ENCODE measurements around the gene FSD1.
"Not testable (repeated sequence)": the region's sequence is repeated elsewhere in the genome, so short reads cannot be mapped to it uniquely, and the experiment has no call there.

The FSD1 gene

DNA sequence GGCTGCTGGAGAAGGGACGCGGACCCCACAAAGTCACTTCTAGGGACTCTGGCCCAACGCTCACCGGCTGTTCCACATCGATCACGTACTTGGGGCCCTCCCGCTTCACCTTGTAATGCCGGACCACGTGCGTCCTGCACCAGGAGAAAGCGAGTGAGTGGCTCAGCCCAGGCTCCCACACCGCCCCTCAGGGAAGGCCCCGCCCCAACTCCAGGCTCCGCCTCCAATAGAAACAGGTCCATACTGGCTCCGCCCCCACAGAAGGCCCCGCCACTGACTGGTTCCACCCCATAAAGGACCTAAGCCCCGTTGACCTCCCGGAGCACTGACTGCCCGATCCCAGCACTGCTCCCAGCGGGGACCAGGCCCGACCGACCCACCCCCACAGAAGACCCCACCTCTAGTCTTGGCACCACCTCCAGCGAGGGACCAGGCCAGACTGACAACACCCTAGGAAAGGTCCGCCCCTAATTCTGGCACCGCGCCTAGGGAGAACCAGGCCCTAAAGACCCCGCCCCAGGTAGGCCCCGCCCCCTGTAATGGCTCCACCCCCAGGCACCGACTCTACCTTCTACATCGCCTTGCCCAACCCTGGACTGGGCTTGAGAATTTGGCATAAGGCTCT lies 23.0 kb downstream of the FSD1 start:
- H3K4me1 ChIP-seq (ENCODE audit: insufficient read depth, low read length, poor library complexity, severe bottlenecking): no peaks in the 10 kb centered on the region
- H3K4me3 ChIP-seq (ENCODE audit: low read length, poor library complexity, severe bottlenecking): no peak overlapping the region
- no peaks in the 10 kb centered on the region for H3K9me3 ChIP-seq (ENCODE audit: insufficient read depth, low read depth, low read length)
- H2AFZ ChIP-seq (ENCODE audit: low read length): no peak overlapping the region
- H3K36me3 ChIP-seq (ENCODE audit: insufficient read depth, low read length): no peaks in the 10 kb centered on the region
- H3K79me2 ChIP-seq (ENCODE audit: insufficient read depth, low read length): no peaks in the 10 kb centered on the region
- H3K4me2 ChIP-seq (ENCODE audit: low read depth, low read length, poor library complexity, severe bottlenecking): no peak overlapping the region
- no peaks in the 10 kb centered on the region for H3F3A ChIP-seq (ENCODE audit: low read depth)
- H3K9me2 ChIP-seq (replicated peaks; ENCODE audit: low read depth, low read length): no peaks in the 10 kb centered on the region
- no peak overlapping the region for H3K9ac ChIP-seq (ENCODE audit: low read depth, low read length, poor library complexity, severe bottlenecking)
- no peak for TF ChIP-seq EZH2phosphoT487 (IDR thresholded peaks at IDR 0.05; ENCODE audit: borderline replicate concordance)
- no peak for TF ChIP-seq CTCF (conservative IDR thresholded peaks at IDR 0.05; ENCODE audit: low read length)
- no peaks in the 10 kb centered on the region for H4K20me1 ChIP-seq (ENCODE audit: insufficient read depth, low read length, poor library complexity, severe bottlenecking)
- no peaks in the 10 kb centered on the region for H3K27me3 ChIP-seq (ENCODE audit: insufficient read depth, low read length, poor library complexity, severe bottlenecking)

DNA sequence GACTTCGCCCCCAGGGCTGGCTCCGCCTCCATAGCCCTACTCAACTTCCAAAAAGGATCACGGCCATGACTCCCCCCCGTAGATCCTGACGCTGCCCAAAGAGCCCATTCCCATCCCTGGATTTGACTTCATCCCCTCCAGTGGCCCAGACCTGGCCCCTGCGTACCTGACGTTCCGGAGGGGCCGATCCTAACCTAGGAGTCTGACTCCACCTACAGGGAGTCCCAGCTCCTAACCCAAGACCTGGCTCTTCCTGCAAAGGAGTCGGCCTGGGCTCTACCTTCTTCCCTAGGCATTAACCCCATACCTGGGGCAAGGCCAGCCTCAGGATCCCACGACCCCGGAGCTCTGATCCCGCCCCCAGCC lies 23.5 kb downstream of the FSD1 start:
- no peaks in the 10 kb centered on the region for H3K4me1 ChIP-seq (ENCODE audit: insufficient read depth, low read length, poor library complexity, severe bottlenecking)
- H3K9ac ChIP-seq (ENCODE audit: low read depth, low read length, poor library complexity, severe bottlenecking): no peak overlapping the region
- no peaks in the 10 kb centered on the region for H3K9me2 ChIP-seq (replicated peaks; ENCODE audit: low read depth, low read length)
- no peak overlapping the region for H3K4me3 ChIP-seq (ENCODE audit: low read length, poor library complexity, severe bottlenecking)
- no peaks in the 10 kb centered on the region for H4K20me1 ChIP-seq (ENCODE audit: insufficient read depth, low read length, poor library complexity, severe bottlenecking)
- no peaks in the 10 kb centered on the region for H3K79me2 ChIP-seq (ENCODE audit: insufficient read depth, low read length)
- no peak overlapping the region for H3K4me2 ChIP-seq (ENCODE audit: low read depth, low read length, poor library complexity, severe bottlenecking)
- H2AFZ ChIP-seq (ENCODE audit: low read length): no peak overlapping the region
- TF ChIP-seq CTCF (conservative IDR thresholded peaks at IDR 0.05; ENCODE audit: low read length): no peak
- no peak for TF ChIP-seq EZH2phosphoT487 (IDR thresholded peaks at IDR 0.05; ENCODE audit: borderline replicate concordance)
- H3K9me3 ChIP-seq (ENCODE audit: insufficient read depth, low read depth, low read length): no peaks in the 10 kb centered on the region
- no peaks in the 10 kb centered on the region for H3K36me3 ChIP-seq (ENCODE audit: insufficient read depth, low read length)
- no peaks in the 10 kb centered on the region for H3K27me3 ChIP-seq (ENCODE audit: insufficient read depth, low read length, poor library complexity, severe bottlenecking)
- no peaks in the 10 kb centered on the region for H3F3A ChIP-seq (ENCODE audit: low read depth)

DNA sequence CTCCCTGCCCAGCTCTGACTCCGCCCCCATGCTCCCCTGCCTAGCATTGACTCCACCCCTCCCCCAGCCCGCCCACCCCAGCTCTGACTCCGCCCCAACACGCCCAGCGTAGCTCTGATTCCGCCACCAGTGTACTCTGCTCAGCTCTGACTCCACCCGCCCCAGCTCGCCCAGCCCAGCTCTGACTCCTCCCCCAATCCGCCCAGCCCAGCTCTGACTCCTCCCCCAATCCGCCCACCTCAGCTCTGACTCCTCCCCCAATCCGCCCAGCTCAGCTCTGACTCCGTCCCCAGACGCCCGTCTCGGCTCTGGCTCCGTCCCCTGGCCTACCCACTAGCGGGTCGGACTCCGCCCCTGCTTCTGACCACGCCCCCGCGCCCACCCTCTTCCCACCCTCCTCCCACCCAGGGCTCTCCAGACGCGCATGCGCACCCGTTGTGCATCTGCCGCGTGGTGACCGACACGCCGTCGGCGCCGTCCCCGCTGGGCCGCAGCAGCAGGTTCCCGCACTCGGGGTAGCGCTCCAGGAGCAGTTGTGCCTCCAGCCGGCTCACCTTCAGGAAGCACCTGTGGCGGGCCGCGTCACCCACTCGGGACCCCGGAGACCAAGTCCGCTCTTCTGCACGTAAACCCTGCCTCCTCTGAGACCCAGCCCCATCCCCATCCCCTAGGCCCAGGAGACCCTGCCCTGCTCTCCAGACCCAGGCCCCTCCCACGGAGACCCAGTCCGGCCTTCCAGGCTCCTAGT lies 24.0 kb downstream of the FSD1 start:
- no peak overlapping the region for H2AFZ ChIP-seq (ENCODE audit: low read length)
- no peaks in the 10 kb centered on the region for H3K9me2 ChIP-seq (replicated peaks; ENCODE audit: low read depth, low read length)
- TF ChIP-seq EZH2phosphoT487 (IDR thresholded peaks at IDR 0.05; ENCODE audit: borderline replicate concordance) (no peak), CTCF (conservative IDR thresholded peaks at IDR 0.05; ENCODE audit: low read length) (no peak)
- H3F3A ChIP-seq (ENCODE audit: low read depth): no peaks in the 10 kb centered on the region
- H3K79me2 ChIP-seq (ENCODE audit: insufficient read depth, low read length): no peaks in the 10 kb centered on the region
- no peaks in the 10 kb centered on the region for H3K36me3 ChIP-seq (ENCODE audit: insufficient read depth, low read length)
- H3K4me1 ChIP-seq (ENCODE audit: insufficient read depth, low read length, poor library complexity, severe bottlenecking): no peaks in the 10 kb centered on the region
- H3K9me3 ChIP-seq (ENCODE audit: insufficient read depth, low read depth, low read length): no peaks in the 10 kb centered on the region
- H3K27me3 ChIP-seq (ENCODE audit: insufficient read depth, low read length, poor library complexity, severe bottlenecking): no peaks in the 10 kb centered on the region
- H3K9ac ChIP-seq (ENCODE audit: low read depth, low read length, poor library complexity, severe bottlenecking): no peak overlapping the region
- no peak overlapping the region for H3K4me2 ChIP-seq (ENCODE audit: low read depth, low read length, poor library complexity, severe bottlenecking)
- H3K4me3 ChIP-seq (ENCODE audit: low read length, poor library complexity, severe bottlenecking): no peak overlapping the region
- H4K20me1 ChIP-seq (ENCODE audit: insufficient read depth, low read length, poor library complexity, severe bottlenecking): no peaks in the 10 kb centered on the region

- not testable (repeated sequence) for H3K4me1 ChIP-seq (ENCODE audit: insufficient read depth, low read length, poor library complexity, severe bottlenecking); H3K9me3 ChIP-seq (ENCODE audit: insufficient read depth, low read depth, low read length); H3K27me3 ChIP-seq (ENCODE audit: insufficient read depth, low read length, poor library complexity, severe bottlenecking); H3K36me3 ChIP-seq (ENCODE audit: insufficient read depth, low read length); H3F3A ChIP-seq (ENCODE audit: low read depth); H3K79me2 ChIP-seq (ENCODE audit: insufficient read depth, low read length); H4K20me1 ChIP-seq (ENCODE audit: insufficient read depth, low read length, poor library complexity, severe bottlenecking); H3K4me3 ChIP-seq (ENCODE audit: low read length, poor library complexity, severe bottlenecking); H3K4me2 ChIP-seq (ENCODE audit: low read depth, low read length, poor library complexity, severe bottlenecking); H2AFZ ChIP-seq (ENCODE audit: low read length); H3K9me2 ChIP-seq (replicated peaks; ENCODE audit: low read depth, low read length); H3K9ac ChIP-seq (ENCODE audit: low read depth, low read length, poor library complexity, severe bottlenecking)
Observed at GRCh38 chr19:4328991-4329681, 24.7 kb downstream of the FSD1 start.
